Measurements from ENCODE around the gene STIP1. TPM values are rescaled to one million over a fixed set of nuclear protein-coding genes. Genes with fewer than 3 reads are reported as not detected.

Gene STIP1
- total and polyA plus RNA-seq, 4 donors = 22.6 to 58.1 (median 42.5) TPM

DNA sequence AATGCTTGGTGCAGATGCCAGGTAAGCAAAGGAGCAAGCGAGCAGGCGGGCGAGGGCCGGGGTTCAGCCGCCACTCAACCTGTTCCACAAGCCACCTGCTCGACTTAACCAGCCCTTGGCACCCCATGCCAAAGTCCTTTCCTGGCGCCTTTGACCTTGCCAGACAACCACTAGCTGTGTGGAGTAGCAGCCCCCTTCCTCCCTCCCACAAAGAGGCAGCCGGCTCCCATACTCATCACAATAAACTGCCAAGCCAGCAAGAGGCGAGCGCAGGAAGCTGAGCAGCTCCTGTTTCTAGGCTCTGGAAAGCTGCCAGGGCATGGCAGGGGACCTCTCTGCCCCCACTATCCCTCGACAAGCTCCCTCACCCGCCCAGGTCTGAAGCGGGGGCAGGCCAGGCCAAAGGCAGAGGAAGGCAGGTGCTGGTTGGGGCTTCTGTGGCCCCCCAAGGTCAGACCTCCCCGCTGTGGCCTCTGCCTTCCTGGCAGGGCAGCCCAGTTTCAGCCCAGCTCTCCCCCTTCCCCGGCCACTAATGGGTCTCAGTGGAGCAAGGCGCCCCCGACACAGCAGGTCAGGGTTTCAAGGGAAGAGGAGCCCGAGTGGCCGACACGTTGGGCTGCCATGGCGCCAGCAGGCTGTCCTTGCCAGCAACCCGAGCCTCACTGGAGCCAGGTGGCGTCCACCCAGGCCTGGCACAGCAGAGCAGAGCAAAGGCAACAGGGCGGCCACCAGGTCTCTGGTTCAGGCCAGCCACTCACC lies 35.3 kb upstream of the STIP1 start:
- no peak overlapping the region for H3K27ac ChIP-seq (ENCODE audit: low read depth in 1 of 2, low read length in 2 of 2)
- no peak overlapping the region for H3K4me3 ChIP-seq (ENCODE audit: low read depth in 1 of 3, low read length in 3 of 3)
- H3K4me1 ChIP-seq (ENCODE audit: control insufficient read depth in 4 of 4, insufficient read depth in 4 of 4, low read length in 3 of 4) = peaks cover 7 to 26% (median 18%) of the 10 kb centered on the region in 4 donors
- H3K27me3 ChIP-seq (ENCODE audit: control insufficient read depth in 4 of 4, insufficient read depth in 4 of 4, low read length in 3 of 4) = no peaks in the 10 kb centered on the region
- WGBS = 51% methylated on average over 24 of the region's 24 CpGs
- H3K9me3 ChIP-seq (ENCODE audit: control insufficient read depth in 4 of 4, low read length in 3 of 4) = no peaks in the 10 kb centered on the region
- H3K9ac ChIP-seq (ENCODE audit: low read depth in 1 of 2, low read length in 2 of 2) = no peak overlapping the region
- no peak for DNase-seq (ENCODE audit: low spot score)
- TF ChIP-seq REST (IDR thresholded peaks at IDR 0.05) (no peak), HNF4A (conservative IDR thresholded peaks at IDR 0.05) (peak; percentile 65 to 66), YY1 (IDR thresholded peaks at IDR 0.05) (peak; percentile 67)
- no peaks in the 10 kb centered on the region for H3K36me3 ChIP-seq (ENCODE audit: control insufficient read depth in 4 of 4, insufficient read depth in 3 of 4, low read depth in 1 of 4, low read length in 3 of 4)

DNA sequence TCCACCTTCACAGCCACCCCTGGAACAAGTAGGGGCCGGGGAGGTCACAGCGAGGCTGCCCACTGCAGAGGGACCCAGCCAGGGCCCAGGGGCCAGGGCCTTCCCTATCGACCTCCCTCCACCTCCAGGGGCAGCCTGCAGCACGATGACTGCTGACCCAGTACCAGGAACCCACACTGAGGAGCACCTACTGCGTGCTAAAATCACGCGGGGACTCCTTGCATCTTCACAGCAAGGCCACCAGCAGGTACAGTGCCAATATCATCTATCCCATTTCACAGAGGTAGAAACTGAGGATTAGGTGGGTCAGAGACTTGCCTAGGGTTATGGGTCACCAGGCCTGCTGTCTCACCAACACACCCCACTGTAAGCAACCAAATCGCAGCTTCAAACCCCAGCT lies 34.6 kb upstream of the STIP1 start:
- Histone ChIP-seq H3K4me1 (ENCODE audit: control insufficient read depth in 4 of 4, insufficient read depth in 4 of 4, low read length in 3 of 4) (peaks cover 7 to 26% (median 16%) of the 10 kb centered on the region in 4 donors), H3K9ac (ENCODE audit: low read depth in 1 of 2, low read length in 2 of 2) (no peak overlapping the region), H3K9me3 (ENCODE audit: control insufficient read depth in 4 of 4, low read length in 3 of 4) (no peaks in the 10 kb centered on the region), H3K36me3 (ENCODE audit: control insufficient read depth in 4 of 4, insufficient read depth in 3 of 4, low read depth in 1 of 4, low read length in 3 of 4) (no peaks in the 10 kb centered on the region), H3K4me3 (ENCODE audit: low read depth in 1 of 3, low read length in 3 of 3) (no peak overlapping the region), H3K27me3 (ENCODE audit: control insufficient read depth in 4 of 4, insufficient read depth in 4 of 4, low read length in 3 of 4) (no peaks in the 10 kb centered on the region), H3K27ac (ENCODE audit: low read depth in 1 of 2, low read length in 2 of 2) (no peak overlapping the region)
- DNase-seq (ENCODE audit: low spot score) = no peak
- no peak for TF ChIP-seq TAF1 (conservative IDR thresholded peaks at IDR 0.05)
- no peak for TF ChIP-seq JUND (IDR thresholded peaks at IDR 0.05)
- TF ChIP-seq SP1 (IDR thresholded peaks at IDR 0.05) = no peak
- no peak for TF ChIP-seq REST (IDR thresholded peaks at IDR 0.05)
- no peak for TF ChIP-seq FOXA1 (IDR thresholded peaks at IDR 0.05)
- TF ChIP-seq ATF3 (IDR thresholded peaks at IDR 0.05) = no peak
- no peak for TF ChIP-seq EGR1 (IDR thresholded peaks at IDR 0.05; ENCODE audit: low read depth in 2 of 2)
- no peak for TF ChIP-seq CTCF (IDR thresholded peaks at IDR 0.05; ENCODE audit: low read depth, low read length, missing input control)
- no peak for TF ChIP-seq GABPA (IDR thresholded peaks at IDR 0.05 in 1 of 2, conservative IDR thresholded peaks at IDR 0.05 in 1 of 2)
- TF ChIP-seq, protein P1, sequence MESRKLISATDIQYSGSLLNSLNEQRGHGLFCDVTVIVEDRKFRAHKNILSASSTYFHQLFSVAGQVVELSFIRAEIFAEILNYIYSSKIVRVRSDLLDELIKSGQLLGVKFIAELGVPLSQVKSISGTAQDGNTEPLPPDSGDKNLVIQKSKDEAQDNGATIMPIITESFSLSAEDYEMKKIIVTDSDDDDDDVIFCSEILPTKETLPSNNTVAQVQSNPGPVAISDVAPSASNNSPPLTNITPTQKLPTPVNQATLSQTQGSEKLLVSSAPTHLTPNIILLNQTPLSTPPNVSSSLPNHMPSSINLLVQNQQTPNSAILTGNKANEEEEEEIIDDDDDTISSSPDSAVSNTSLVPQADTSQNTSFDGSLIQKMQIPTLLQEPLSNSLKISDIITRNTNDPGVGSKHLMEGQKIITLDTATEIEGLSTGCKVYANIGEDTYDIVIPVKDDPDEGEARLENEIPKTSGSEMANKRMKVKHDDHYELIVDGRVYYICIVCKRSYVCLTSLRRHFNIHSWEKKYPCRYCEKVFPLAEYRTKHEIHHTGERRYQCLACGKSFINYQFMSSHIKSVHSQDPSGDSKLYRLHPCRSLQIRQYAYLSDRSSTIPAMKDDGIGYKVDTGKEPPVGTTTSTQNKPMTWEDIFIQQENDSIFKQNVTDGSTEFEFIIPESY (IDR thresholded peaks at IDR 0.05) = no peak
- no peak for TF ChIP-seq RXRA (IDR thresholded peaks at IDR 0.05)
- no peak for TF ChIP-seq YY1 (IDR thresholded peaks at IDR 0.05)
- TF ChIP-seq, protein P2, sequence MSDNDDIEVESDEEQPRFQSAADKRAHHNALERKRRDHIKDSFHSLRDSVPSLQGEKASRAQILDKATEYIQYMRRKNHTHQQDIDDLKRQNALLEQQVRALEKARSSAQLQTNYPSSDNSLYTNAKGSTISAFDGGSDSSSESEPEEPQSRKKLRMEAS (IDR thresholded peaks at IDR 0.05) = no peak
- no peak for TF ChIP-seq HNF4G (IDR thresholded peaks at IDR 0.05)
- TF ChIP-seq FOXA2 (IDR thresholded peaks at IDR 0.05) = no peak
- no peak for TF ChIP-seq NR2F2 (IDR thresholded peaks at IDR 0.05)
- TF ChIP-seq RAD21 (IDR thresholded peaks at IDR 0.05) = no peak
- no peak for TF ChIP-seq HNF4A (conservative IDR thresholded peaks at IDR 0.05)
- WGBS = 94% methylated on average over 8 of the region's 8 CpGs

Data from liver (tissue), 9 donors.